Activated CD4-positive, alpha-beta T cell treated with anti-CD3 and anti-CD28 coated beads for 36 hours (primary cell): Measurements from ENCODE around the gene MAST4. TPM values are rescaled to one million over a fixed set of nuclear protein-coding genes. Genes with fewer than 3 reads are reported as not detected.

ENCODE experiments used
- ATAC-seq: fragments of 200-7000 bp; cut with Tn5 transposase; one replicate; pipeline ENCODE4 v1.10.0; 2021; ENCODE audit warnings: mild to moderate bottlenecking, moderate library complexity
- CTCF ChIA-PET: fragments of 350-600 bp; sonication (Branson Sonifier 250); formaldehyde crosslinking; loops from one replicate; lab custom pipeline; 2021; ENCODE audit warnings: antibody characterized with exemption; lab: Charles Lee
- POLR2A ChIA-PET: fragments of 350-600 bp; sonication (Branson Sonifier 250); formaldehyde crosslinking; loops from one replicate; lab custom pipeline; 2021; ENCODE audit warnings: antibody characterized with exemption, inconsistent platforms; lab: Charles Lee
- DNase-seq: peaks from one replicate; pipeline ENCODE4 v3.0.0-alpha.2; 2020
- H3K27ac Mint-ChIP-seq: one replicate; pipeline ENCODE4 v1.8.0; 2021; ENCODE audit warnings: mixed read lengths
- H3K27me3 Mint-ChIP-seq: one replicate; pipeline ENCODE4 v1.8.0; 2021; ENCODE audit warnings: mixed read lengths
- H3K36me3 Mint-ChIP-seq: one replicate; pipeline ENCODE4 v1.8.0; 2021; ENCODE audit warnings: low read depth, mixed read lengths
- H3K4me1 Mint-ChIP-seq: one replicate; pipeline ENCODE4 v1.8.0; 2021; ENCODE audit warnings: mixed read lengths
- H3K4me3 Mint-ChIP-seq: one replicate; pipeline ENCODE4 v1.8.0; 2021; ENCODE audit warnings: mild to moderate bottlenecking, moderate library complexity, mixed read lengths
- H3K9me3 Mint-ChIP-seq: one replicate; pipeline ENCODE4 v1.8.0; 2021; ENCODE audit warnings: low read depth, mixed read lengths
- intact Hi-C, 2 experiments: fragments of 100-400 bp; cut with DNase I in 1 of 2; cut with micrococcal nuclease in 1 of 2; formaldehyde crosslinking; loops; one replicate each; pipeline versions ENCODE4 v1.14.2 to v1.15.1; 2022 to 2024; cut with DNase I, micrococcal nuclease
- total RNA-seq, 2 experiments: library from RNA; stranded (reverse); gene quantifications; one replicate each; pipeline ENCODE4 v1.2.3, GENCODE V29; 2021

MAST4 gene
- total RNA-seq, 2 experiments from 2014 or later: 19.2 to 26.7 TPM

DNA sequence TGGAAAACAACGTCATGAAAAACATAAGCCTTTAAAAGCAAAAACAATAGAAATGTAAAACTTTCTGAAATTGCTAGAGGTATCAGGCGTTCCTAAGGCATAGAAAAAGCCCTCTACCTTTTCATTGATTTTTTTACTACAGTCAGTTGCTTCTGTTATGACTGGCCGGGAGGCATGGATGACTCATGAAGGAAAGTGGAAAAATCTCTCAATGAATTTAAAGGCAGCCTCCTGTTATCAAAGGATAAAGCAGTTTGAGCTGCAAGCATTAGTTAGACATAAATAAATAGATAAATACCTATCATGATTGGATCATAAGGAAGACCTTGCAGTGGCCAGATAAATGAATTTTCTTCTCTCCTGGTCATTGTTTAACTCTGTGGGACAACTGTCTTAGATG is 281.6 kb downstream of the MAST4 start:
- Mint-ChIP-seq H3K9me3 (no peaks in the 10 kb centered on the region), H3K4me1 (peaks cover 11% of the 10 kb centered on the region), H3K36me3 (no peaks in the 10 kb centered on the region), H3K27me3 (peaks cover 3% of the 10 kb centered on the region), H3K27ac (no peak overlapping the region), H3K4me3 (no peak overlapping the region)
- peak; percentile 69 for ATAC-seq
- DNase-seq: peak; percentile 48
- POLR2A ChIA-PET: no interaction called here
- intact Hi-C loops: no loop called here
- CTCF ChIA-PET: interaction anchor here (0.6 to 1.7 kb wide), 2 partner anchors 13 to 25 kb away, joined by 3 to 4 read pairs; no protein-coding TSS in a partner anchor

DNA sequence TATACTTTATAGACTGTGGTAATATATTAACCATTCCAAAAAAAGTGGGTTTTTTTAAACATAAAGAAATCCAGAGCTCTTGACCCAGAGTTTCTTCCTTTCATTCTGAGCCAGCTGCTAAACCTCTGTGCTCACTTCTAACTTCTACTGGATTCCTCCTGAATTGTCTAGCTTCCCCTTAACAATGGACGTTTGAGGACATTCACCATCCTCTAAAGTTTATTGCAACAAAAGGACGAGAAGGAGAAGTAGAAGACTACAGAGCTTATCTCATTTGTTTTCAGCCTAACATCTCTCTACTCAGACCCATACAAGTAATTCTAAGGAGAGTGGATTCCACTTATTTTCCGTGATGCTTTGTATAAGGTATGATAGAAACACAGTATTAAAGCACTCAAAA is 284.2 kb downstream of the MAST4 start:
- peaks cover 11% of the 10 kb centered on the region for H3K4me1 Mint-ChIP-seq
- peaks cover 8% of the 10 kb centered on the region for H3K27me3 Mint-ChIP-seq
- no peak overlapping the region for H3K4me3 Mint-ChIP-seq
- intact Hi-C loops: no loop called here
- no peaks in the 10 kb centered on the region for H3K9me3 Mint-ChIP-seq
- no peak for ATAC-seq
- no peaks in the 10 kb centered on the region for H3K36me3 Mint-ChIP-seq
- ChIA-PET CTCF (no interaction called here), POLR2A (no interaction called here)
- no peak for DNase-seq
- no peak overlapping the region for H3K27ac Mint-ChIP-seq

GRCh38 chr5:66881480-66882161 is 285.4 kb downstream of the MAST4 start:
- no peaks in the 10 kb centered on the region for H3K9me3 Mint-ChIP-seq
- H3K4me3 Mint-ChIP-seq: no peak overlapping the region
- H3K27ac Mint-ChIP-seq: no peak overlapping the region
- DNase-seq: no peak
- peaks cover 11% of the 10 kb centered on the region for H3K4me1 Mint-ChIP-seq
- H3K27me3 Mint-ChIP-seq: peaks cover 8% of the 10 kb centered on the region
- ATAC-seq: no peak
- intact Hi-C loops: no loop called here
- H3K36me3 Mint-ChIP-seq: no peaks in the 10 kb centered on the region
- POLR2A ChIA-PET: no interaction called here
- CTCF ChIA-PET: interaction anchor here (0.8 kb wide), 1 partner anchor 105 kb away, joined by 3 read pairs; no protein-coding TSS in a partner anchor

DNA sequence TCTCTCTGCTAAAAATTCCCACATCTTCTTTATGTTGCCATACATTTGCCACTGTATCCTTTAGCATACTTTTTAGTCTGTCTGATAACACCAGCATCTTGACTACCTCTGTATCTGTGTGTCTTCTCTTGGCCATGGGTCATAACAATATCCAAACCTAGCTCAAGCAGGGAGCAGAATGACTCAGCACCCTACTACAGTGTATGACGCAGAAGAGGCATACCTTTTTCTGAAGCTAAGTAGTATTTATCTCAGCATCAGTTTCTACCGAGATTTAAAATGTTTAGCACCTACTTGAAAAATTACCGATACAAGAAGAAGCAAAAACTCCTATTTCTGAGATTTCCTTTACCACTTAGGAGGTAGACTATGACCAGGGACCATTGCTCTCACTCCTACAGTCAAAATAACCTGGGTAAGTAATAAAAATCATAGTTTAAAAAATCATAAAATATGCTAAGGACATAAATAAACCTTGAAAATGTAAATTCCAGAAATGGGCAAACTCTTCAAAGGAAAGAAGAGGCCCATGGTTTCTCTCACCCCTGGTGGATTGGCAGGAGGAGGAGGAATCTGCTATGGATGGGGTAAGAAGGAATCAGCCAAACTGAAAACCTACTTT is 286.5 kb downstream of the MAST4 start:
- no peaks in the 10 kb centered on the region for H3K9me3 Mint-ChIP-seq
- H3K27me3 Mint-ChIP-seq: peaks cover 8% of the 10 kb centered on the region
- ChIA-PET CTCF (no interaction called here), POLR2A (no interaction called here)
- peak; percentile 41 for DNase-seq
- H3K4me1 Mint-ChIP-seq: peaks cover 9% of the 10 kb centered on the region
- no peak overlapping the region for H3K4me3 Mint-ChIP-seq
- intact Hi-C loops: no loop called here
- H3K36me3 Mint-ChIP-seq: no peaks in the 10 kb centered on the region
- peak; percentile 95 for ATAC-seq
- H3K27ac Mint-ChIP-seq: no peak overlapping the region

GRCh38 chr5:66884564-66885243 is 288.5 kb downstream of the MAST4 start:
- ChIA-PET POLR2A (no interaction called here), CTCF (interaction anchor here (0.8 to 1.0 kb wide), 2 partner anchors 11 to 75 kb away, joined by 3 to 4 read pairs; no protein-coding TSS in a partner anchor)
- no peak for DNase-seq
- intact Hi-C loops: no loop called here
- H3K4me1 Mint-ChIP-seq: peaks cover 4% of the 10 kb centered on the region
- H3K27ac Mint-ChIP-seq: no peak overlapping the region
- ATAC-seq: no peak
- H3K9me3 Mint-ChIP-seq: no peaks in the 10 kb centered on the region
- H3K36me3 Mint-ChIP-seq: no peaks in the 10 kb centered on the region
- H3K27me3 Mint-ChIP-seq: peaks cover 8% of the 10 kb centered on the region
- H3K4me3 Mint-ChIP-seq: no peak overlapping the region

DNA sequence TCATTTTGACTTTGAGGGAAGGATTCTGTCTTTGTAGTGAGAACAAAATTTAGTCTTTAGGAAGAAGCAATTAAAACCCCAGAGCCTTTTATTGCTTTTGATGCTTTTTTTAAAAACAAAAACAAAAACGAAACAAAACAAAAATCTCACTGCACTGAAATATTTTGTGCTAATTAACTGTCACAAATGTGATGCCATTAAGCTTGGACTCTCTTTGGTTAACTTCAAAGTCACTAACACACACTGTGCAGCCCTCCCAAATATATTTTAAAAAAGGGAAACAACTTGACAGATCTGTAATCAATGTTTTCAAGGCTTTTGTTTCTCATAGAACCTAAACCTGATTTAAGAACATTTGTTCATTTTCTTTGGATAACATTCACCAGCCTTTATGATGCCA is 290.7 kb downstream of the MAST4 start:
- no peak overlapping the region for H3K27ac Mint-ChIP-seq
- peaks cover 4% of the 10 kb centered on the region for H3K4me1 Mint-ChIP-seq
- no peak for ATAC-seq
- H3K27me3 Mint-ChIP-seq: peaks cover 16% of the 10 kb centered on the region
- no peaks in the 10 kb centered on the region for H3K9me3 Mint-ChIP-seq
- intact Hi-C loops: no loop called here
- POLR2A ChIA-PET: no interaction called here
- CTCF ChIA-PET: no interaction called here
- DNase-seq: no peak
- H3K4me3 Mint-ChIP-seq: no peak overlapping the region
- H3K36me3 Mint-ChIP-seq: no peaks in the 10 kb centered on the region

GRCh38 chr5:66888613-66889012 is 292.4 kb downstream of the MAST4 start:
- Mint-ChIP-seq H3K36me3 (no peaks in the 10 kb centered on the region), H3K4me3 (no peak overlapping the region), H3K4me1 (peaks cover 6% of the 10 kb centered on the region), H3K9me3 (no peaks in the 10 kb centered on the region), H3K27me3 (peaks cover 15% of the 10 kb centered on the region), H3K27ac (no peak overlapping the region)
- no peak for ATAC-seq
- no peak for DNase-seq
- CTCF ChIA-PET: interaction anchor here (1.0 kb wide), 1 partner anchor 25 kb away, joined by 3 read pairs; no protein-coding TSS in a partner anchor
- intact Hi-C loops: no loop called here
- POLR2A ChIA-PET: no interaction called here

DNA sequence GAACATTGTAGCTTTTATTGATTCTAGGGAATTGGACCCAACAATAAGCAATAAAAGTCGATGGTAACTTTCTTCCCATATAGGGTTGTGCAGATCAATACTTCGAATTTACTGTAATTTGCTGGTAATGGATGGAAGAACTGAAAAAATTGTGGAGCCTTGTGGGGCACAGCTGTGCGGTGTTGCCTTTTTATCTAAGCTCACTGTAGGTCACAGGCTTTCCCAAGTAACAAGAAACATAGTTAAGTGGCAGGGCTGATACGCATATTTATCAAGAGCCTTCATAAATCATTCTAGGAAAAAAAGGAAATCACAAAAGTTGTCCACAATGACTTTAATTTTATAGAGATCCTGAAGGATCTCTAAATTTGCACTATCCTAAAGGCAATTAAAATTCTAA is 292.9 kb downstream of the MAST4 start:
- DNase-seq (no peak), ATAC-seq (no peak)
- H3K4me1 Mint-ChIP-seq: peaks cover 6% of the 10 kb centered on the region
- H3K27ac Mint-ChIP-seq: no peak overlapping the region
- H3K27me3 Mint-ChIP-seq: peaks cover 16% of the 10 kb centered on the region
- H3K9me3 Mint-ChIP-seq: no peaks in the 10 kb centered on the region
- CTCF ChIA-PET: interaction anchor here (1.0 kb wide), 2 partner anchors 14 to 25 kb away, joined by 3 read pairs; no protein-coding TSS in a partner anchor
- no peaks in the 10 kb centered on the region for H3K36me3 Mint-ChIP-seq
- intact Hi-C loops: no loop called here
- POLR2A ChIA-PET: no interaction called here
- H3K4me3 Mint-ChIP-seq: no peak overlapping the region

- Mint-ChIP-seq H3K27ac (no peak overlapping the region), H3K36me3 (no peaks in the 10 kb centered on the region), H3K9me3 (no peaks in the 10 kb centered on the region), H3K27me3 (peaks cover 20% of the 10 kb centered on the region), H3K4me1 (peaks cover 6% of the 10 kb centered on the region), H3K4me3 (no peak overlapping the region)
- intact Hi-C loops: no loop called here
- no peak for ATAC-seq
- POLR2A ChIA-PET: no interaction called here
- DNase-seq: no peak
- CTCF ChIA-PET: interaction anchor here (1.0 kb wide), 2 partner anchors 14 to 25 kb away, joined by 3 read pairs; no protein-coding TSS in a partner anchor
These were observed 293.3 kb downstream of the MAST4 start for GRCh38 chr5:66889524-66889923.

DNA sequence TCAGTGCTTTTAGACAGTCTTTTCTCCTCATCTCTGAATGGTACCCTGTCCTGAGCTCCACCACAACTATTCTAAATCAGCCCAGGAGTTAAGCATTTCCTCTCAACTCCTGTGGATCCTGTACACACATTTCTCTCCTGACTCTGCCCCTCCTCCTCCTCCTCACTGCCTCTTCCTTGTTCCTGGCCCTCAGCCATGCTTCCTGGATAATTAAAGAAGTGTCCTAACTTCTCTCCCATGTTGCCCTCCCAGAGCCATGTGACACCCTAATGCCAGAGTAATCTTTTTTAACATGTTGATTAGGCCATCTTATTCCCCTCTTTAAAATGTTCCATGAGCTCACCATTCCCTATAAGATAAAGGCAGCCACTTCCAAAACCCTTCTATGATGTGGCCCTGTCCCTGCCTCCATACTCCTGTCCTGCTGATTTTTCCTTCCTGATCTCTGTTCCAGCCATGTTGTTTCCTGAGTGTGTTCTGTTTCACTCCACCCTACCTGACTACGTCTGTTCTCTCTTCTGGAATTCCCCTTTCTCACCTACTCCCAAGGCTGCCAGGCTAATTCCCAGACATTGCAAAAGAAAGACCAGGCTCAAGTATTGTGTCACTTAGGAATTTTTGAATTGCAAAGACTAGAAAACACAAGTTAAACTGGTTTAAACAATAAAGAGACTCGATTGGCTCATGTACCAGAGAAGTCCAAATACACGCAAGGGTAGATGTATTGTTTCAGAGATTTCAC is 295.2 kb downstream of the MAST4 start:
- Mint-ChIP-seq H3K27ac (no peak overlapping the region), H3K27me3 (peaks cover 22% of the 10 kb centered on the region), H3K9me3 (no peaks in the 10 kb centered on the region), H3K36me3 (no peaks in the 10 kb centered on the region), H3K4me1 (peaks cover 14% of the 10 kb centered on the region), H3K4me3 (no peak overlapping the region)
- DNase-seq: no peak
- ATAC-seq: no peak
- ChIA-PET CTCF (interaction anchor here (1.5 kb wide), 1 partner anchor 77 kb away, joined by 5 read pairs; no protein-coding TSS in a partner anchor), POLR2A (no interaction called here)
- intact Hi-C loops: no loop called here

DNA sequence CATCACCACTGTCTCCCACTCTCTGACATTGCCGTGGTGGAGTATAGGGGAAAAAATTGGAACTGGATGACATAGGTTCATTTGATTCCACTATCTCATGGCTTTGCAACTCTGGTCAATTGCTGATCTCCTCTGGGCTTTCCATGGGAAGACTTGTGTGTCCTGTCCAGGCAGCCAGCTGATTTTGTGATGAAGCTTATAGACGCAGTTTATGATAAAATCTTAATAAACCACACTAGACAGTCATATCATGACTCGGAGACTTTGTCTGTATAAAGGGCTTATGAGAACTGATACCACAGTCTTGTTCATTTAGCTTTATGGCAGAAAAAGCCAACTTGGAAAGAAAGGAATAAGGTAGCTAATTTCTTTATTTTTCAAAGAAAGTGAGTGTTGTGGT is 296.5 kb downstream of the MAST4 start:
- Mint-ChIP-seq H3K4me1 (peaks cover 17% of the 10 kb centered on the region), H3K27ac (no peak overlapping the region), H3K4me3 (no peak overlapping the region), H3K9me3 (no peaks in the 10 kb centered on the region), H3K27me3 (peaks cover 28% of the 10 kb centered on the region), H3K36me3 (no peaks in the 10 kb centered on the region)
- ChIA-PET CTCF (no interaction called here), POLR2A (interaction anchor here (0.7 kb wide), 1 partner anchor 25 kb away, joined by 3 read pairs; no protein-coding TSS in a partner anchor)
- intact Hi-C loops: no loop called here
- ATAC-seq: peak; percentile 37
- no peak for DNase-seq
